ENCODE measurements around the gene NHEJ1.

Gene NHEJ1

DNA sequence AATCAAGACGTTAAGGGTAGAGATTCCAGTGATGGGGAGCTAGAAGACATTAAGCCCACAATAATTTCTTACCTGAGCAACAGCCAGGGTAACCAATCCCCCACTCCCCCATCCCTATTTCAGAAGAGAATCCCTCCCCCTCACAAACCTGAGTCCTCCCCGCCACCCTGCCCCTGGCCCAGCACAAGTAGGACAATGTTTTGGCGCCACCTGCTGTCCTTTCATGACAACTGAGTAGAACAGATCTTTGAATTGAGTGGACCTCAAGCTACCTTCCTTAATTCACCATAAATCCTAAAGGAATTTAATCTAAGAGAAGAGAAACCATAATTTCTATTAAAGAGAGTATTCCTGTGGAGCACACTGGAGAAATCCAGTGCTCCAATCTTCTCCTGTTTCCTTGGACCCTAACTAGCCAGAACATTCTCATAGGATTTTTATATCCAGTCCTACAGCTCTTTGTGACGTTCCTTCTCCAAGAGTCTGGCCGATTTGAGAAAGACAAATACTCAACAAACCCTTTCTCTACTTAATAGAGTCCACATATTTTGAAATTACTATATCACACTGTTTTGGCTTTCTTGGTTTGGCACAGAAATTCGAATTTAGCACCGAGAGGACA is 41.1 kb downstream of the NHEJ1 start:
- Histone ChIP-seq H3K27ac (no peak overlapping the region), H3K27me3 (ENCODE audit: insufficient read depth, low read depth, severe bottlenecking) (no peaks in the 10 kb centered on the region), H3K36me3 (no peaks in the 10 kb centered on the region), H3K9me3 (ENCODE audit: severe bottlenecking) (no peaks in the 10 kb centered on the region), H3K4me3 (ENCODE audit: low read depth, low read length) (no peak overlapping the region)
- TF ChIP-seq, protein P1, sequence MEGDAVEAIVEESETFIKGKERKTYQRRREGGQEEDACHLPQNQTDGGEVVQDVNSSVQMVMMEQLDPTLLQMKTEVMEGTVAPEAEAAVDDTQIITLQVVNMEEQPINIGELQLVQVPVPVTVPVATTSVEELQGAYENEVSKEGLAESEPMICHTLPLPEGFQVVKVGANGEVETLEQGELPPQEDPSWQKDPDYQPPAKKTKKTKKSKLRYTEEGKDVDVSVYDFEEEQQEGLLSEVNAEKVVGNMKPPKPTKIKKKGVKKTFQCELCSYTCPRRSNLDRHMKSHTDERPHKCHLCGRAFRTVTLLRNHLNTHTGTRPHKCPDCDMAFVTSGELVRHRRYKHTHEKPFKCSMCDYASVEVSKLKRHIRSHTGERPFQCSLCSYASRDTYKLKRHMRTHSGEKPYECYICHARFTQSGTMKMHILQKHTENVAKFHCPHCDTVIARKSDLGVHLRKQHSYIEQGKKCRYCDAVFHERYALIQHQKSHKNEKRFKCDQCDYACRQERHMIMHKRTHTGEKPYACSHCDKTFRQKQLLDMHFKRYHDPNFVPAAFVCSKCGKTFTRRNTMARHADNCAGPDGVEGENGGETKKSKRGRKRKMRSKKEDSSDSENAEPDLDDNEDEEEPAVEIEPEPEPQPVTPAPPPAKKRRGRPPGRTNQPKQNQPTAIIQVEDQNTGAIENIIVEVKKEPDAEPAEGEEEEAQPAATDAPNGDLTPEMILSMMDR (IDR thresholded peaks at IDR 0.05; ENCODE audit: low read depth, low read length) = peak; percentile 61
- peak; percentile 75 for DNase-seq

DNA sequence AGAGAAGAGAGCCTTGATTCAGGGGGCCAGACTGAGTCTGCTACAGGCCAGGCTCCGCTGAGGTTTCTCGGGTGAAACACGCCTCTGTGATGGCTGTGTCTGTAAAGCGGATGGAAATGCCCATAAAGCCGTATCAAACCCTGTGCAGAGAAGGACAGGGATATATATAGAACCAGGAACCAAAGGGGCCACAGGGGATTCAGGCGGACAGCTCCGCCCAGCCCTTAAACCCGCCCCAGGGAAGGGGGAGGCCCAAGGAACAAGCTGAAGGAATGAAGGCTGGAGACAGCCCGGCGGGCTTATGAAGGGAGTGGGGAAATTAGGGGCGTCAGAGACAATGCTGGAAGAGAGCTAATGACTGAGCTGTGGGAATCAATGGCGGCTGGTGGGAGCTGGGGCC is 42.1 kb downstream of the NHEJ1 start:
- no peak overlapping the region for H3K4me3 ChIP-seq (ENCODE audit: low read depth, low read length)
- no peak overlapping the region for H3K27ac ChIP-seq
- H3K36me3 ChIP-seq = no peaks in the 10 kb centered on the region; the same call in 1 of the 2 replicates
- DNase-seq = peak; percentile 16
- TF ChIP-seq, protein P1 (IDR thresholded peaks at IDR 0.05; ENCODE audit: low read depth, low read length) = no peak
- H3K9me3 ChIP-seq (ENCODE audit: severe bottlenecking) = no peaks in the 10 kb centered on the region
- H3K27me3 ChIP-seq (ENCODE audit: insufficient read depth, low read depth, severe bottlenecking) = no peaks in the 10 kb centered on the region

DNA sequence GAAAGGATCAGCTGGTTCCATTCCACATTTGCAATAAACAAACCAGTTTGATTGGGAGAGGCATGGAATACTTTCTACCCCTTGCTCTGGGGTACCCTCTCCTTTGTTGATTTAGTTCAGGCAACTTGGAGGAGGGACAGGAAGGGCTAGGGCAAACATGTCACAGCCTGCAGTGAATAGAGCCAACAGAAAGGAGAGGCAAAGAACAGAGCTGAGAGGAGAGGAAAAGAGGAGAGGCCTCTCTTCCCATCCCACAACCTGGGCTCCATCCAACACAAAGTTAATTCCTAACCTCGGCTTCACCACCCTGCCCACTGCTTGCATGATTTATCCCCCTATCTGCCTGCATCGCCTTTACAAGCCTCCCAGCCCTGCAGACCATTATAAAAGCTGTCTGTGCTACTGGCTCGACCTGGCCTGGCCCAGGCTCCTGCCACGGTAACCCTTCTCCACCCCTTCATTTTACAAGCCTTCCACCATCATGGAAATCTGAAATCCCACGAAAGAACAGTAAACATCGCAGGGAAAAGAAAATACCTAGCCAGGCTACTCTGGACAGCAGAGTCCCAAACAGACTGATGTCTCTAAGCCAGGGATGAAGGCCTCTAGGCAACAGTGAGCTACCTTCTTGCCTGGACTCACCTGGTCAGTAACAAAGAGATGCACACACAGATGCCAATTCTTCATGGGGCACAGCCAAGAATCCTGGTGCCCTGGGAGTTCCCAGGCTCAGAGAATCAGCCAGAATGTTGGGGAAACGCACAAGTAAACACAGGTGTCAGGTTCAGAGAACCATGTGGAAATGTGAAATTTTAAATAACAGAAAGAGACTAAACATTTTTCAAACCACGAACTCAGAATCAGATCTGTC is 43.6 kb downstream of the NHEJ1 start:
- H3K36me3 ChIP-seq = no peaks in the 10 kb centered on the region; the same call in 1 of the 2 replicates

DNA sequence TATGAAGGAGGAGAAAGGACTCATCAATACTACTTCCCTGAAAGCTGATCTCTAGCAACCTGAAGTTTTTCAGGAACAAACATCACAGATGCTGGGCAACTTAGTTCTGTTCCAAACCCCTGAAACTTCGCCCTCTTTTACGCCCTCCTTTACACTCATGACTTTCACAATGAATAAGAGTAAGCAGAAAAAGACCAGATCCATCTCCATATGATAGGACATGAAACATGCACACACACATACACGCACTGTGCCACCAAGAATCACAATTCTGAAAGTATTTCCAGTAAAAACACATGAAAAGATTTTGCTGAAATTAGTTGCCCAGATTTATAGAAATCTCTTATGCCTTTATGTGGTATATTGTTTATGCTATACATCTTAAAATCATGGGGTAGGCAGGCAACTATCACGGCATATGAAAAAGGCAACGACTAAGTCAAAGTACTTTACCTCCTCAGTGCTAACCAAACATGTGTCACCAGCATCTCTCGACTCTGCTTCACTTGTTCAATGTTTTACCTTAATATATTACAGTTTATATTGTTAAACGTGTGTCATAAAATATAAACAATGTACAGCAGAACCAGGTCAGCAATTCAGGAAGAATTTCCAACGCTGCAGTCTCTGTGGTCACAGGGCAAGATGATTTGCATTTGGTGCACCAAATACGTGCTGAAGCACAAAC is 47.8 kb downstream of the NHEJ1 start:
- H3K36me3 ChIP-seq = no peaks in the 10 kb centered on the region; the same call in 1 of the 2 replicates
- H3K27ac ChIP-seq = no peak overlapping the region
- no peaks in the 10 kb centered on the region for H3K27me3 ChIP-seq (ENCODE audit: insufficient read depth, low read depth, severe bottlenecking)
- H3K9me3 ChIP-seq (ENCODE audit: severe bottlenecking) = no peaks in the 10 kb centered on the region
- no peak overlapping the region for H3K4me3 ChIP-seq (ENCODE audit: low read depth, low read length)
- no peak for DNase-seq
- TF ChIP-seq, protein P1 (IDR thresholded peaks at IDR 0.05; ENCODE audit: low read depth, low read length) = no peak

More for the DNA sequence above, 43.6 kb downstream of the NHEJ1 start:
- Histone ChIP-seq H3K9me3 (ENCODE audit: severe bottlenecking) (no peaks in the 10 kb centered on the region), H3K27ac (no peak overlapping the region), H3K27me3 (ENCODE audit: insufficient read depth, low read depth, severe bottlenecking) (no peaks in the 10 kb centered on the region), H3K4me3 (ENCODE audit: low read depth, low read length) (no peak overlapping the region)
- no peak for DNase-seq
- TF ChIP-seq, protein P1 (IDR thresholded peaks at IDR 0.05; ENCODE audit: low read depth, low read length) = no peak

DNA sequence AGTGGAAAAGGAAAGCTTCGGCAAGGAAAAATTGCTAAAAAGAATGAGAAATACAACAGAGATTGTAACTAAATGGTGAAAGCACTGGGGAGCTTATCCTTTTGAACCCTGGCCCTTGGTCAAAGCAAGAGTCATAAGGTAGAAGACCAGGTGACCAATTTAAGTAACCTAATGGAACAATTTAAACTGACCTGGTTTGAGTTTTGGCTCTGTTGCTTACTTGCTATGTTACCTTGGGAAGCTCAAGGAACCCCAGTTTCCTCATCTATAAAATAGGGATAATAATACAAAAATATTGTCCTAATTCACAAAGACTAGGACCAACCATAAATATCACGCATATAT is 48.6 kb downstream of the NHEJ1 start:
- Histone ChIP-seq H3K36me3 (no peaks in the 10 kb centered on the region; the same call in 1 of the 2 replicates), H3K4me3 (ENCODE audit: low read depth, low read length) (no peak overlapping the region), H3K9me3 (ENCODE audit: severe bottlenecking) (no peaks in the 10 kb centered on the region), H3K27ac (no peak overlapping the region), H3K27me3 (ENCODE audit: insufficient read depth, low read depth, severe bottlenecking) (no peaks in the 10 kb centered on the region)
- TF ChIP-seq, protein P1 (IDR thresholded peaks at IDR 0.05; ENCODE audit: low read depth, low read length) = no peak
- DNase-seq = no peak
